Stimulated activated CD4-positive, alpha-beta T cell treated with anti-CD3 and anti-CD28 coated beads, Interleukin-4, amount 100 ng/mL, for 1 hour (primary cell): ENCODE measurements around the gene CCDC170.
"Not testable (repeated sequence)": the region's sequence is repeated elsewhere in the genome, so short reads cannot be mapped to it uniquely, and the experiment has no call there.

ENCODE experiments used
- DNase-seq: peaks from one replicate; pipeline ENCODE4 v3.0.0-alpha.2; 2020

Gene CCDC170

DNA sequence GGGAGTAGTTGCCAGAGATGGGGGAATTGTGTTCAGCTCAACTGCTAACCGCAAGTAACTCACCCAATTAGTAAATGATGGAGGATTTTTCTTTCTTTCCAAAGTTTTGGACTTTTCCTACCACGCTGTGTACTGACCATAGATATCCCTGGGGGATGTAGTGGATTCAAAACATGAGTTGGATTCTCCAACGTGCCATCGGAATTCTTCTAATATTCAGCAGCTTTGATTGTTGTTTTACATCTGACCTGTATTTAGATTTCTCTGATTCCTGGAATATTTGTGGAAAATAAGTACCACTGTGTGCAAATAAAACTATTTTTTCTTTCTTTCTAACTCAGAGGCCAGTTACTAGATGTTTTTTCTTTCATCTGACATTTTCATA is 1.1 kb downstream of the CCDC170 start:
- DNase-seq, result no peak

DNA sequence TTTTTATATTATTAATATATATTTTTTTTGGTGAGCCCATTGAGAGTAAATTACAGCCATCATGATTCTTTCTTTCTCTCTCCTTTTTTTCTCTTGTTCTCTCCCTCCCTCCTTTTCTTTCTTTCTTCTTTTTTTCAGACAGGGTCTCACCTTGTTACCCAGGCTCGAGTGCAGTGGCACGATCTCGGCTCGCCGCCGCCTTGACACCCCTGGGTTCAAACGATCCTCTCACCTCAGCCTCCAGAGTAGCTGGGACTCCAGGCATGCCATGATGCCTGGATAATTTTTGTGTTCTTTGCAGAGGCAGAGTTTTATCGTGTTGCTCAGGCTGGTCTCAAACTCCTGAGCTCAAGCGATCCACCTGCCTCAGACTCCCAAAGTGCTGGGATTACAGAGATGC is 1.6 kb downstream of the CCDC170 start:
- DNase-seq, result no peak

- no peak for DNase-seq
Observed at GRCh38 chr6:151497905-151498304, 4.1 kb downstream of the CCDC170 start.

DNA sequence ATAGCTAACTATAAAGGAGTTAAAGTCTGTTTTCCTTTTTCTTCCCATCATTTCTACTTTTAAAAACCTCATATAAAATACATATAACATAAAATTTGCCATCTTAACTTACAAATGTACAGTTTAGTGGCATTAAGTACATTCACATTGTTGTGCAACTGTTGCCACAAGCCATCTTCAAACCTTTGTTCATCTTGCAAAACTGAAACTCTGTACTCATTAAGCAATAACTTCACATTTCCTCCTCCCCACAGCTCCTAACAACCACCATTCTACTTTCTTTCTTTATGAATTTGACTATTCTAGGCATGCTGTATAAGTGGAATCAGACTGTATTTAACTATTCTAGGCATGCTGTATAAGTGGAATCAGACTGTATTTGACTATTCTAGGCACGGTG is 4.5 kb downstream of the CCDC170 start:
- DNase-seq, result no peak

GRCh38 chr6:151499551-151499950 is 5.7 kb downstream of the CCDC170 start:
- no peak for DNase-seq

DNA sequence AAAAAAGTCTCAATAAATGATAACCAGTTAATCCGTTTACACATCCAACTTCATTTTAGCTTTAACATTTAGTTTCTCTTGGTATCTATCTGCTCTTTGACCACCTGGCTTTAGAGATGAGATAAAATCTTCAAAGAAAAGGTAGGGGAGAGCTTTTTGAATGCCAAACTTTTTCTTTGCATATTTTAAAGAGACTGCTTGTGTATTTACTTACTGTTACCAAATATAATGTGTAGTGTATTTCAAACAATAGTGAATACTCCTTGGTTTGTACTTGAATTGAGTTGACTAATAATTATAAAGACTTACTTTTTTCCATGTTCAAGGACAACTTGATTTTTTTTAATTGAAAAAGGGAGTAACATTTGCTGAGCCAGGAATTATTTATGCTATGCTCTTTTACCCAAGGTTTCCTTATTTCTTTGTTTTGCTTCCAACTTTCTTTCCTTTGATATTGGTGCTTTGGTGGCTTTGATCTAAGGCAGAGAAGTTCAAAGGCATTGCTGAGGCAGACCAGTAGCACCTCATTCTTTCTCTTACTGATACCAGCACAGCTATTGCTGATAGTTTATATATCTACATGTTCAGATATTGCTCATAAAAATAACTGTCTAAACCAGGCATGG is 7.8 kb downstream of the CCDC170 start:
- DNase-seq, result no peak

- DNase-seq, result no peak
Observed at GRCh38 chr6:151502499-151502898, 8.7 kb downstream of the CCDC170 start.

- DNase-seq, result no peak
Observed at GRCh38 chr6:151506761-151507160, 12.9 kb downstream of the CCDC170 start.

DNA sequence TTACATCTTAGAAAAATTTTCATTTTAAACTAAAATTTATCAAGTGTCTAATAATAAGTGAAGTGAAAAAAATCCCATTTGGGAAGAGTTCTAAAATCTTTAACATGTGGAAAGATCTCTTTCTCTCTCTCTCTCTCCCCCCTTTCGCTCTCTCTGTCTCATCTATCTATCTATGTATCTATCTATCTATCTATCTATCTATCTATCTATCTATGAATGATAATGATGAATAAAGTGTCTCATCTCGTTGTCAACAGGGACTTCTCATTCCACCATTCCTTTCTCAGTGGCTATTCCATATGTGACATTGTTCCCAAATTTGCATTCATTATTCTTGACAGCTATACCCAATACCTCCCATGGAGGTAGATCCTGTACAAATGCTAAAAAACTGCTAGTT is 15.2 kb downstream of the CCDC170 start:
- DNase-seq, result no peak

GRCh38 chr6:151512481-151512880 is 18.7 kb downstream of the CCDC170 start:
- no peak for DNase-seq

DNA sequence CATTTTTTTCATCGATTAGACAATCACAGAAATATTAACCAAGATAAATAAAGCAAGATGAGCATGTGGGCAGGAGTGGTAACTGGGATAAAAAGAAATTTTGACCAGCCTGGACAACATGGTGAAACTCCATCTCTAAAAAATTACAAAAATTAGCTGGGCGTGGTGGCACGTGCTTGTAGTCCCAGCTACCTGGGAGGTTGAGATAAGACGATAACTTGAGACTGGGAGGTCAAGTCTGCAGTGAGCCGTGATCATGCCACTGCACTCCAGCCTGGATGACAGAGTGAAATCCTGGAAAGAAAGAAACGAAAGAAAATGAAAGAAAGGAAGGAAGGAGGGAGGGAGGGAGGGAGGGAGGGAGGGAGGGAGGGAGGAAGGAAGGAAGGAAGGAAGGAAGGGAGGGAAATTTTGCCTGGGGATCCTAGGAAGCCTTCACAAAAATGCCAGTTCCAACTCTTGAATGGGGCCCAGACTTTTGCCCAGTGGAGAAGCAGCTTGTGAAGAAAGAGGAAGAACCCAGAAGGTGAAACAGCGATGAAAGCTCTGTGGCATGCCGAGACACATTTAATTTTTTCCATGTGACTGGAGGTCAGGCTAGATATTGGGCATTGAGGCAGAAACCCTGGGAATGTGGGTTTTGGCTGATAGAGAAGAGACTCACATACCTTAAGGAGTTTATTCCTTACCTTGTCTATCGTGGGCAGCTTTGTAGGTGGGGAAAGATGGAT is 20.3 kb downstream of the CCDC170 start:
- no peak for DNase-seq

DNA sequence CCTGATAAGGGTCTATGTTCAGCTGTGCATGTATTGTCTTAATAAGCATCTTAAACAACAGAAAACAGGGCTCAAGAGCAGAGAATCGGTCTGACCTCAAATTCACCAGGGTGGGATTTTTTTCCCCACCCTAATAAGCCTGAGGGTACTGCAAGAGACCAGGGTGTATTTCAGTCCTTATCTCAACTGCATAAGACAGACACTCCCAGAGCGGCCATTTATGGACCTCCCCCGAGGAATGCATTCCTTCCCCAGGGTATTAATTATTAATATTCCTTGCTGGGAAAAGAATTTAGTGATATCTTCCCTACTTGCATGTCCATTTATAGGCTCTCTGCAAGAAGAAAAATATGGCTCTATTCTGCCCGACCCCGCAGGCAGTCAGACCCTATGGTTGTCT is 25.2 kb downstream of the CCDC170 start:
- DNase-seq, result not testable (repeated sequence)

DNA sequence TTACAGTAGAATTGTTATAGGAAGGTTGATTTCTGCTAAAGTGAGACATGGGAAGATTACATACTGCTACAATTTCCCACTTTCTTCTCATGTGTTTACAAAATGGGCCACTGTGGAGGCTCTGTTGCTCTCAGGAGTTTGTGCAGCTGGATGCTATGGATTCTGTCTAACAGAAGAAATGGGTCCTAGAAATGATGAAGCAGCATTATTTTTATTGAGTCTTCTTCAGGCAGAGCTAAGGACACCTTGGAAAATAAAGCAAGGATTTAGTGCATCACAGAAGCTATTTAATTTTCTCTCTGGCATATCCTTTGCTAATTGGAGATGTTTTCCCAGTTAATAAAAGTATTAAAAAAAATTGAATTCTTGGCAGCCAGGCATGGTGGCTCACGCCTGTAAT is 29.2 kb downstream of the CCDC170 start:
- no peak for DNase-seq

- DNase-seq, result no peak
Observed at GRCh38 chr6:151524059-151524458, 30.2 kb downstream of the CCDC170 start.

DNA sequence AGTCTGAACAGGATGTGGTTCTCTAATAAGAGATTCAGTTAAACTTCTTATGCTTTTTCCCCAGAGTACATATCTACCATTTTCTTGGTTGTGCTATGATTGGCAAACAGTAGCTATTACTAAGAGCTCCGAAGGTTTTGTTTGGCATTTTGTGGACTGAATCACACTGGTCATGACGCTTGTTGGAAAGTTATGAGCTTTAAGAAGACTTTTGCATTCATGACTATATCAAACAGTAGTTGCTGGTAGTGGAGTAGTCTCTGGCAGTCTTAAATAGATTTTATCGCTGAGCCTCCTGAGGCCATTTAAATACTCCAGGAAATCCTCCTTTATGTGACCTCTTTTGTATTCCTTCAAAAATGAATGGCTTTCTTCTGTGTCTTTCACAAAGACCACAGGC is 40.8 kb downstream of the CCDC170 start:
- DNase-seq, result no peak

GRCh38 chr6:151535476-151536187 is 41.8 kb downstream of the CCDC170 start:
- DNase-seq, result no peak

GRCh38 chr6:151536188-151536479 is 42.3 kb downstream of the CCDC170 start:
- no peak for DNase-seq

- DNase-seq, result no peak
Observed at GRCh38 chr6:151537556-151537955, 43.7 kb downstream of the CCDC170 start.

GRCh38 chr6:151539506-151540268 is 45.9 kb downstream of the CCDC170 start:
- no peak for DNase-seq

GRCh38 chr6:151544453-151544852 is 50.6 kb downstream of the CCDC170 start:
- no peak for DNase-seq

DNA sequence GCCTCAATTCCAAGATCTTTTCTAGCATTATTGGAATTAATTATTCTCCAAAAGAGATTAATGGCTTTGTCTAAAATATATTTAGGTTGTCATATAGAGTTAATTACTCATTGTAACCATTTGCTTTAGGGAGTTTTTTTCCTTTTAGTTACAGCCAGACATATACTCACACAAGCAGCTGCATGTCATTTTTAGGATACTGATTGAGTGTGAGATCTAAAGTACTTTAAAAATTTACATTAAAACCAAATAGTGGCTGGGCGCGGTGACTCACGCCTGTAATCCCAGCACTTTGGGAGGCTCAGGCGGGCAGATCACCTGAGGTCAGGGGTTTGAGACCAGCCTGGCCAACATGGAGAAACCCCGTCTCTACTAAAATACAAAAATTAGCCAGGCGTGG is 51.1 kb downstream of the CCDC170 start:
- not testable (repeated sequence) for DNase-seq

DNA sequence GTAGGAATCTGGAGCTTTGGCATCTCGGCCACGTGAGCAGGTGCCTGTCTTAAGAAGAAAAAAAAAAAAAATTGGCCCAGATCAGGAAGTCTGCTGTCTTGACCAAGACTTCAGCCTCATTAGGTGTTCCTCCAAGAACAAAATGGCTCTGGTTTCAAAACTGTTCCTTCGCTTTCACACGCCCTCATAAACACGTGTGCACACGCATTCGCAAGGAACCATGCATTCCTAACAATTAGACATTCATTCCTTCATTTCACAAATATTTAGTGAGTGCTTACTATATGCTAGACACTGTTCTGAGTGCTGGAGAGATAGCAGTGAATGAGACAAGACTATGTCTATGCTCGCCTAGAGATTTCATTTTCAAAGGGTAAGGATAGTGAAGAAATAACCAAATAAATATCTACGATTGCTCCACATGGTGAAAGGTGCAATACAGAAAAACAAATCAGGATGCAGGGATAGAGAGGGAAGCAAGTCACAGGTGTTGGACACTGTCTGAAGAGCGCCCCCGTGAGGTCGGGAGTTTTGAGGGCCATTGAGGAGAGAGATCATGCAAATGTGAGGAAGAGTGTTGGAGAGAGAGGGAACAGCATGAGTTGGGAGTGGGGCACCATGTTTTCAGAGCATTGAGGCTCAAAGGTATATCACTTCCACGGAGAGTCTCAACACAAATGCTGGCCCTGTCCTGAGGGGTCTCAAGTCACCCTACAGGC is 53.3 kb downstream of the CCDC170 start:
- DNase-seq, result no peak

GRCh38 chr6:151548201-151548600 is 54.4 kb downstream of the CCDC170 start:
- no peak for DNase-seq
